8988T (cell line): ENCODE measurements around the gene PTPRM.
"Not testable (repeated sequence)": the region's sequence is repeated elsewhere in the genome, so short reads cannot be mapped to it uniquely, and the experiment has no call there.

ENCODE experiments used
- DNase-seq: peaks from one replicate; pipeline ENCODE4 v3.0.0; 2011

The PTPRM gene

DNA sequence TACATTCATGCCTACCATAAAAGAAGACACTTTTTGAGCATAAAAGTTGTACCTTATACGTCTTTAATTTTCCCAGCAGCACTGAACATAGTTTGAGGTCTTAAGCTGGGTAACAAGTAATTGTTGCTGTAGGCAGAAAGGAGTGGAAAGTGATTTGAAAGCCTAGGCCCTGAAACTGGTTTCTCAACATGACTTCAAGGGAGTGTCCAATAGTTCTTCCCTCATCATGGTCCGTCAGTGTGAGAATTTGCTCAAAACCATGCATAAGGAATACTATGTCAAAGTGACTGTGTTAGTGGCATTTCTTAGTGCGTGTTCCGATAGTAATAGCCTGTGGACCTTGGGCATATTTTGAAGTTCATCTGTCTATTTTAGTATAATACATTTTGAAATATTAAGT, 463.1 kb downstream of the PTPRM start:
- no peak for DNase-seq

DNA sequence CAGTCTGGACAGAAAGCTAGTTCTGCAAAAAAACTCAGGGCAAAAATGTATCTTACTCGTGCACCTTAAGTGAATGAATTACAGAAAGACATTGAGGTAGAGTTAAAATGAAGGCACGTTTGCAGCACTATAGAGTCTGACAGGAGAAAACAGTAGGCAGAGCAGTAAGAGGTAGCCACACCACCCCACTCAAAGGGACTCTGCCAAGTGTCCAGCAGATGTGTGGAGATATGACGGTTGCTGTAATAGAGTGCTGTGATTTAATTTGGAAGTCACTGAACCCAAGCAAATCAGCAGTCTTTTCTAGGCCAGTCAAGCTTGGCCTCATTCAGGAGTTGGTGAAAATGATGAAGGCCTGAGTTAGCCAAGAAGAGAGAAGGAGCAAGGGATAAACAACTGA, 464.4 kb downstream of the PTPRM start:
- DNase-seq = no peak

DNA sequence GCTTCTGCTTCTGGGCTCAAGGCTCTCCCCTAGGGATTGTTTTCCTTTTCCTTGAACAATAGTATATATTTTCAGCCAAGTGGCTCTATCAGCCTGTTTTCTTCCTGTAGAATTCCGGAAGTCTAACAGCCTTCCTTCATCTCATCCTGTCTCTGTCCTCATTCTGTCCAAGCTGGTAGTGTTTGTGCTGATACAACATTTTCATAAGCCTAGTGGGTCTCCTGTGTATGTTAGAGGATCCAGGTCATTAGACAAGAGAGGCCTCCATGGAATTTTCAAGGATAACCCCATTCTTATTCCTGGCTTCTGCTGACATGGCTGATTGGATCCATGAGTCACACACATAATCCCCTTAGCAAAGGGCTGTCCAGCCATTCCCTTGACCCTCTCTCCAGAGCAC, 467.6 kb downstream of the PTPRM start:
- DNase-seq = no peak

DNA sequence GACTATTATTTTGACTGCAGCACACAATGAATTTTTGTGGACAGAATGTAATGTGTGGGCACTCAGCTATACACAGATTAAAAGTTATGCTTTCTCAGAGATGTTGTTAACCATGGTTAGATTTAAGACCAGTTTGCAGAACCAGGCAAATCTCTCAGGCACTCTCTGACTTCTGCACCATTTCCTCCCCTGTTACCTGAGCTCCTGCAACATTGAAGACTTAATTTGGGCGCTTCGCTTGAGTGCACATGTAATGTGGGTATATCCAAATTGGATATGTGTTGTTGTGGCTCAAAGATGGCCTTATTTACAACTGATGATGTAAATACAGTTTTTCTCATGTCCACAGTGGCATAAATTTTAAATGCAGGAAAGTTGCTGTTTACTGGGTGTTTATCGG, 469.4 kb downstream of the PTPRM start:
- DNase-seq = no peak

- DNase-seq = no peak
Observed at GRCh38 chr18:8037296-8037695, 470.2 kb downstream of the PTPRM start.

DNA sequence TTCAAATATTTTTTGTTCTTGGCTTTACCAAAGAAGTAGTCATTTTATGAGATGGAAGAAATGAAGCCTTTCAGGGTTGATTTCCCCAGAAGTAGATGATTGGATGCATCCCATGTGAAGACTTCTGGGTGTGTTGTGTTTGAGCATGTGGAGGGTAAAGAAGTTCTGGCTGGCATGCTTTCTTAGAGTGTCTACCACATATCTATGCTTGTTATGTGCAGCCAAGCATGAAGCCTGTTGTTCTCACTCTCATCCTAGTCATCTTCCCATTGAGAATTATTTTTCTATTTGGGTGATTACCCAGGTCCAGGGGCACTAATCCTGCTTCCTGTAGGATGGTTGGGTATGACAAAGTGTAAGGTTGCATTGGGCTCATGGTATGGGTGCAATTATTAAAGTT, 472.9 kb downstream of the PTPRM start:
- DNase-seq = no peak

DNA sequence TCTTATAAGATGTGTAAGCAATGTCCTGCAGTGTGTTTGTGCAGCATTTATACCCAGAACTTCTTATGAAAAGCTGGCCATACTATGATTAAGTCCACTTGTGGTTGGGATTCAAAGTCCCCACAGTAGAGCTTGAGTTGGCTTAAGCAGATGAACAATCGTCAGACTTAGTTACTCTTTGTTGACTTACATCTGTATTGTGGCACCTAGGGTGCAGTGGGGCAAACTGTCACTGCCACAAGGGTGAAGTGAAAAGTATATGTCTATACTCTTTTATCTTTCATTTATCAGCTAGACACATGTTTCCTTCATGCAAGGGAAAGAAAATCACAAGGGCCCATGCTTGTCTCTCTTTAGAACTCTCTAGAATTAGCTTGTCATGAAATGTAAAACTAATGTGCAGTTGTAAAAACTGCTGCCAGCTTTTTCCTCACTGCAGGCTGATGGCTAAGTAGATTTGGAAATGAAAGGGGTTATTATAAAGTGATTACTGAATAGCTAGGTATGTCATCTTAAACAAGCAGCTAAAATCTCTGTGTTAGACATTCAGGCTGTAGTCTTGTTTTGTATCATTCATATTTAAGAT, 474.5 kb downstream of the PTPRM start:
- DNase-seq = no peak

- DNase-seq = no peak
Observed at GRCh38 chr18:8044004-8044403, 476.9 kb downstream of the PTPRM start.

- DNase-seq = no peak
Observed at GRCh38 chr18:8045160-8045883, 478.2 kb downstream of the PTPRM start.

DNA sequence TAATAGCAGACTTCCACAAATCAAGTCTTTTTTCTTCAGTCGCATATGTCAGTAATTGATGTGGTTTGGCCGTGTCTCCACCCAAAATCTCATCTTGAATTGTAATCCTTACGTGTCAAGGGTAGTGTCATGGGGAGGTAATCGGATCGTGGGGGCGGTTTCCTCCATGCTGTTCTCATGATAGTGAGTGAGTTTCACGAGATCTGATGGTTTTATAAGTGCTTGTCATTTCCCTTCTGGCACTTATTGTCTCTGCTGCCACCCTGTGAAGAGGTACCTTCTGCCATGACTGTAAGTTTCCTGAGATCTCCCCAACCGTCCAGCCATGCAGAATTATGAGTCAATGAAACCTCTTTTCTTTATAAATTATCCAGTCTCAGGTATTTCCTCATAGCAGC, 478.8 kb downstream of the PTPRM start:
- DNase-seq = no peak

- DNase-seq = no peak
Observed at GRCh38 chr18:8046441-8046840, 479.3 kb downstream of the PTPRM start.

DNA sequence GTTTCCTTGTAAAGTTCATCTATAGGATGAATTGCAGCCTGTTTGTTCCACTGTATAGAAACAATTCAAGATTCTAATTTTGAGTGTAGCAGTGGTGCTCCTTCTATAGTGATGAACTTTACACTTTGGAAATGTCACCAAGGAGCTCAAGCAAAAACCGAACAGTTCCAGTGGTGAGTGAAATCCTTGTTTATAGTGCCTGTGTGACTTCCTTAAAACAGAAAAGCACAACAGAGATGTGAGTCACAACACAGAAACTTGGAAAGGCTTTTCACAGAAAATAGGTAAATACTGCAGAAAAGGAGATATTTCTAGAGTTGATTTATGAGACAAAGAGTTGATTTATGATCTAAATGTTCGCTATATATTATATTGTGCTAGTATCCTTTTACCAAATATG, 482.0 kb downstream of the PTPRM start:
- DNase-seq = no peak

GRCh38 chr18:8050616-8051329, 483.7 kb downstream of the PTPRM start:
- no peak for DNase-seq

GRCh38 chr18:8051453-8051852, 484.3 kb downstream of the PTPRM start:
- DNase-seq = no peak

GRCh38 chr18:8052237-8052701, 485.2 kb downstream of the PTPRM start:
- DNase-seq = no peak

DNA sequence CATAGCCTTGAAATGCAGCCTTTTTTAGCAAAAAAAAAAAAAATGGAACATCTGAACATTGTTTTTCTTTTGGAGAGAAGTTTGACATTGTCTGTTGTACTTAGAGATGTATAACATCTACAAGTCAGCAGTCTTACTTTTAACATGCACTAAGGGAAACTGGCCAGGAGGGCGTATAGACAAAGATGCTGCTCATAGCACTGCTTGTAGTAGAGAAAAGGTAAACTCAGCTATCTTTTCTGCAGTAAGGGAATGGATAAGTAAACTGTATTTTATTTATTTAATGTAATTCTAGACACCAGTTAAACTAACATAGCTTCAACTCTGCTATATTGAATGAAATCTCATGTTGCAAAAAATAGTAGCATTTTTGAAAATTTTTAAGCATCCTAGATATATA, 489.6 kb downstream of the PTPRM start:
- DNase-seq = no peak

- DNase-seq = not testable (repeated sequence)
Observed at GRCh38 chr18:8063152-8063551, 496.0 kb downstream of the PTPRM start.

GRCh38 chr18:8063733-8064132, 496.6 kb downstream of the PTPRM start:
- no peak for DNase-seq

DNA sequence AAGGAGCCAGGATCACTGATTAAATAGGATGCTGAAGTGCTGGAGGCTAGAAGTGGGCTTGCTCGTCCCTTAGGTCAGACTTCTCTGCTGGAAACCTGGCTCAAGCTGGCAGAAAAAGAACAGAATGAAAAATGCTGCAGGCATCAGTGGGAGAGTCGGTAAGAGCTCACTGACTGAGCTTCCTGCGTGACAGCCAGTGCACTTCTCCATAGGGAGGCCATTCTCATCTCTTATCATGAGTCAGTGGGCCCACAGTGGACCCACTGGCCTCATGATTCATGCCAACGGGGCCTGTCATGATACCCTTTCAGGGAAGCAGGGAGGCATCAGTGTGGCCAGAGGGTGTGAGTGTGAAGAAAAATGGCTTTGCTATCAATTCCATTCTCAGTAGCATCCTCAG, 498.2 kb downstream of the PTPRM start:
- no peak for DNase-seq

DNA sequence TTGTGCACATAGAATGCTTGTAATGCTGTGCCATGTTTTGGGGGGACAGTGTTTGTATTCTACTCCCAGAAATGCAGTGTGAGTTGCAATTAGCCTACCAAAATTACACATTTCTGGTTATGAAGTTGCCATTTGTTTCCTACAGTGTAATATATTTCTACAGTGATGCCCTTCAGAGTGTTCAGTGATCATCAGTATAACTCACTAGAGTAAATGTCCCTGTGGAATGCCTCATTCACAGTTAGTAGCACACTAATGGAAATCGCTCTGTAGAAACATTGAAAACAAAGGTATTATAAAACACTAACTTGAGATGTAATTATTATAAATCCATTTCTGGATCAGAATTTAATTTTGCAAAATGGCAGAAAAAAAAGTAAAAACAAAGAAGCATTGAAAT, 498.7 kb downstream of the PTPRM start:
- DNase-seq = no peak

- DNase-seq = no peak
Observed at GRCh38 chr18:8069708-8070107, 502.6 kb downstream of the PTPRM start.

- DNase-seq = no peak
Observed at GRCh38 chr18:8073167-8073566, 506.1 kb downstream of the PTPRM start.

- no peak for DNase-seq
Observed at GRCh38 chr18:8080092-8080491, 513.0 kb downstream of the PTPRM start.

DNA sequence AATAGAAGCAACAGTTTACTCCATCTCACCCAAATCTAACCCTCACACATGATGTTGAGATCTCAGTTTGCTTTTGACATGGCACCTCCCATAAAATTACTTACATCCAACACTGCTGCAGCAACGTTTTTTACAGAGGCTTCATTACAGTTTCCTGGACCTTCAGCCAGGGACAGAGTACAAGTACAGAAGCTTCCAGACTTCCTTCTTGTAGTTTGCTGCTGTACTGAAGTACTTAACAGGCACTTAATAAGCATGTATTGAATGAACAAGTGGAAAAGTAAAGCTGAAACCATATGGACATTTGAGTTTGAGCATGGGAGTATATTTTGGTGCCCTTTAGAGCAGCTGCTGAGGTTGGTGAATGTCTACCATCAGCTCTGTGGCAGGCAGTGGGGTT, 514.2 kb downstream of the PTPRM start:
- DNase-seq = no peak
